Stimulated activated CD4-positive, alpha-beta T cell treated with anti-CD3 and anti-CD28 coated beads, TNF-alpha, amount 100 ng/mL, for 24 hours (primary cell): ENCODE results near the gene GPRC6A.

Source experiments
- DNase-seq, 3 experiments: peaks; one replicate each; pipeline ENCODE4 v3.0.0-alpha.2; 2020; ENCODE audit warnings: low read depth in 3 of 3

The GPRC6A gene

GRCh38 chr6:116793224-116793623, 35.7 kb downstream of the GPRC6A start:
- DNase-seq: no peak

GRCh38 chr6:116783852-116784251, 45.0 kb downstream of the GPRC6A start:
- no peak for DNase-seq

GRCh38 chr6:116779573-116780164, 49.2 kb downstream of the GPRC6A start:
- no peak for DNase-seq

- DNase-seq: no peak
Measured at GRCh38 chr6:116773886-116774285, 55.0 kb downstream of the GPRC6A start.

- no peak for DNase-seq
Measured at GRCh38 chr6:116772450-116772849, 56.4 kb downstream of the GPRC6A start.

GRCh38 chr6:116767715-116768114, 61.2 kb downstream of the GPRC6A start:
- DNase-seq: no peak

- no peak for DNase-seq
Measured at GRCh38 chr6:116766506-116767176, 62.2 kb downstream of the GPRC6A start.

GRCh38 chr6:116764961-116765841, 63.7 kb downstream of the GPRC6A start, which contains the start of gene FAM162B:
Gene FAM162B, minus strand, starts transcription at chr6:116765719. Its CDS starts 143 bp downstream, at chr6:116765576.
- DNase-seq: peak in 1 of 3 experiments; percentile 2

GRCh38 chr6:116764629-116764960, 64.3 kb downstream of the GPRC6A start:
- DNase-seq: no peak

- no peak for DNase-seq
Measured at GRCh38 chr6:116763906-116764628, 64.8 kb downstream of the GPRC6A start.

- no peak for DNase-seq
Measured at GRCh38 chr6:116763048-116763447, 65.8 kb downstream of the GPRC6A start.

GRCh38 chr6:116762235-116762634, 66.6 kb downstream of the GPRC6A start:
- no peak for DNase-seq

GRCh38 chr6:116761779-116762178, 67.1 kb downstream of the GPRC6A start:
- DNase-seq: no peak

GRCh38 chr6:116745176-116745575, 83.7 kb downstream of the GPRC6A start:
- DNase-seq: no peak
